OCI-LY7 (cell line): Measurements from ENCODE around the gene HNRNPAB. TPM values are rescaled to one million over a fixed set of nuclear protein-coding genes. Genes with fewer than 3 reads are reported as not detected.

ENCODE experiments used
- BruUV-seq: library from RNA; stranded (reverse); fragments of 400-500 nt; replicated peaks from 2 replicates; lab custom pipeline; 2021; lab: Mats Ljungman, UMichigan
- CTCF ChIA-PET: fragments of 300-600 bp; sonication (Branson Sonifier 250); formaldehyde crosslinking; loops from one replicate; lab custom pipeline; 2022; ENCODE audit warnings: antibody characterized with exemption; ENCODE audit not compliant: unreplicated experiment; lab: Charles Lee
- POLR2A ChIA-PET: fragments of 300-600 bp; sonication (Branson Sonifier 250); formaldehyde crosslinking; loops from one replicate; lab custom pipeline; 2022; ENCODE audit warnings: antibody characterized with exemption; lab: Charles Lee
- DNase-seq: peaks from one replicate; pipeline ENCODE4 v3.0.0-alpha.2; 2015; ENCODE audit warnings: low spot score
- H2AFZ ChIP-seq: fragments of 200-600 bp; sonication (generic), shearing (Covaris generic); 2 replicates; pipeline ENCODE4 v1.6.1; 2014; ENCODE audit warnings: mild to moderate bottlenecking, antibody characterized with exemption, low read length, moderate library complexity
- H3K27ac ChIP-seq: fragments of 200-600 bp; sonication (generic); 2 replicates; pipeline ENCODE4 v1.5.1; 2014; ENCODE audit warnings: mixed run types, low read depth, mild to moderate bottlenecking, moderate library complexity, low read length, inconsistent platforms; ENCODE audit not compliant: poor library complexity, severe bottlenecking
- H3K36me3 ChIP-seq: fragments of 200-600 bp; sonication (generic); 2 replicates; pipeline ENCODE4 v1.6.1; 2014; ENCODE audit warnings: mild to moderate bottlenecking, antibody characterized with exemption, low read length, moderate library complexity, mixed read lengths; ENCODE audit not compliant: insufficient read depth
- H3K4me1 ChIP-seq: fragments of 200-600 bp; sonication (generic); 2 replicates; pipeline ENCODE4 v1.5.1; 2014; ENCODE audit warnings: mild to moderate bottlenecking, low read length; ENCODE audit not compliant: insufficient read depth, poor library complexity, severe bottlenecking
- H3K4me2 ChIP-seq: fragments of 200-600 bp; sonication (generic); 2 replicates; pipeline ENCODE4 v1.6.1; 2014; ENCODE audit warnings: mild to moderate bottlenecking, low read length
- H3K4me3 ChIP-seq: fragments of 200-600 bp; sonication (generic); 2 replicates; pipeline ENCODE4 v1.5.1; 2014; ENCODE audit warnings: mild to moderate bottlenecking, low read depth, low read length; ENCODE audit not compliant: poor library complexity, severe bottlenecking
- H3K79me2 ChIP-seq: fragments of 200-600 bp; sonication (generic); 2 replicates; pipeline ENCODE4 v1.6.1; 2016; ENCODE audit warnings: low read depth, mild to moderate bottlenecking, low read length, moderate library complexity, mixed read lengths; ENCODE audit not compliant: insufficient read depth
- H3K9me2 ChIP-seq: fragments of 200-600 bp; sonication (generic); 2 replicates; pipeline ENCODE4 v1.6.1; 2016; ENCODE audit warnings: mild to moderate bottlenecking, low read length, mixed read lengths; ENCODE audit not compliant: insufficient read depth
- H3K9me3 ChIP-seq: fragments of 200-600 bp; sonication (generic); 2 replicates; pipeline ENCODE4 v1.6.1; 2014; ENCODE audit warnings: mild to moderate bottlenecking, mixed run types, low read length, mixed read lengths
- H4K20me1 ChIP-seq: fragments of 200-600 bp; sonication (generic); 2 replicates; pipeline ENCODE4 v1.6.1; 2014; ENCODE audit warnings: mild to moderate bottlenecking, antibody characterized with exemption, low read length, moderate library complexity, mixed read lengths; ENCODE audit not compliant: insufficient read depth
- EZH2phosphoT487 ChIP-seq: fragments of 200-600 bp; sonication (generic); IDR thresholded peaks from 2 replicates; pipeline ENCODE4 v1.6.1; 2018; ENCODE audit warnings: low read depth, borderline replicate concordance, mild to moderate bottlenecking, mixed run types, antibody characterized with exemption, low read length, moderate library complexity, mixed read lengths
- intact Hi-C: fragments of 100-400 bp; cut with micrococcal nuclease; formaldehyde crosslinking; loops from one replicate; pipeline ENCODE4 v1.10.0; 2022; ENCODE audit not compliant: unreplicated experiment
- total RNA-seq, 2 experiments: library from RNA; depleted of rRNA in 1 of 2; stranded (reverse); fragments of >200 nt in 1 of 2; shearing (Covaris generic) in 1 of 2; gene quantifications; 2 replicates each; pipeline ENCODE4 v1.2.3, GENCODE V29; 2014 to 2022
- TF ChIP-seq, protein P1 (sequence below): fragments of 200-600 bp; sonication (generic); conservative IDR thresholded peaks from 2 replicates; pipeline ENCODE4 v1.5.1; 2014; ENCODE audit warnings: mild to moderate bottlenecking, antibody characterized with exemption, low read length, moderate library complexity, mixed read lengths

The HNRNPAB gene
- total RNA-seq, 2 experiments from 2014 or later, result 146 to 350 TPM

GRCh38 chr5:178216088-178216534, 11.8 kb downstream of the HNRNPAB start:
- peak overlapping the region; percentile 7; the same call in 1 of the 2 replicates for H3K4me2 ChIP-seq
- intact Hi-C loops, result no loop called here
- no peaks in the 10 kb centered on the region for H3K9me2 ChIP-seq
- ChIA-PET POLR2A (interaction anchor here (0.6 to 1.2 kb wide), 10 partner anchors 9 to 1386 kb away, joined by 3 to 6 read pairs (median 4); partner anchors contain the start of gene PHYKPL), CTCF (no interaction called here)
- H3K4me1 ChIP-seq, result peaks cover 32% of the 10 kb centered on the region
- H3K36me3 ChIP-seq, result peaks cover 95% of the 10 kb centered on the region
- peak overlapping the region; percentile 44 for H3K27ac ChIP-seq
- TF ChIP-seq EZH2phosphoT487, result no peak
- TF ChIP-seq, protein P1, sequence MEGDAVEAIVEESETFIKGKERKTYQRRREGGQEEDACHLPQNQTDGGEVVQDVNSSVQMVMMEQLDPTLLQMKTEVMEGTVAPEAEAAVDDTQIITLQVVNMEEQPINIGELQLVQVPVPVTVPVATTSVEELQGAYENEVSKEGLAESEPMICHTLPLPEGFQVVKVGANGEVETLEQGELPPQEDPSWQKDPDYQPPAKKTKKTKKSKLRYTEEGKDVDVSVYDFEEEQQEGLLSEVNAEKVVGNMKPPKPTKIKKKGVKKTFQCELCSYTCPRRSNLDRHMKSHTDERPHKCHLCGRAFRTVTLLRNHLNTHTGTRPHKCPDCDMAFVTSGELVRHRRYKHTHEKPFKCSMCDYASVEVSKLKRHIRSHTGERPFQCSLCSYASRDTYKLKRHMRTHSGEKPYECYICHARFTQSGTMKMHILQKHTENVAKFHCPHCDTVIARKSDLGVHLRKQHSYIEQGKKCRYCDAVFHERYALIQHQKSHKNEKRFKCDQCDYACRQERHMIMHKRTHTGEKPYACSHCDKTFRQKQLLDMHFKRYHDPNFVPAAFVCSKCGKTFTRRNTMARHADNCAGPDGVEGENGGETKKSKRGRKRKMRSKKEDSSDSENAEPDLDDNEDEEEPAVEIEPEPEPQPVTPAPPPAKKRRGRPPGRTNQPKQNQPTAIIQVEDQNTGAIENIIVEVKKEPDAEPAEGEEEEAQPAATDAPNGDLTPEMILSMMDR, result no peak
- H3K79me2 ChIP-seq, result peaks cover 3% of the 10 kb centered on the region; the same call in 1 of the 2 replicates
- 0 out of 2 replicates have a peak, but pooled peaks cover 6% of the 10 kb centered on the region for H4K20me1 ChIP-seq
- peak; percentile 56 for DNase-seq
- H3K4me3 ChIP-seq, result no peak overlapping the region
- no peak overlapping the region for H2AFZ ChIP-seq
- BruUV-seq, result no TSS peak
- no peaks in the 10 kb centered on the region for H3K9me3 ChIP-seq

DNA sequence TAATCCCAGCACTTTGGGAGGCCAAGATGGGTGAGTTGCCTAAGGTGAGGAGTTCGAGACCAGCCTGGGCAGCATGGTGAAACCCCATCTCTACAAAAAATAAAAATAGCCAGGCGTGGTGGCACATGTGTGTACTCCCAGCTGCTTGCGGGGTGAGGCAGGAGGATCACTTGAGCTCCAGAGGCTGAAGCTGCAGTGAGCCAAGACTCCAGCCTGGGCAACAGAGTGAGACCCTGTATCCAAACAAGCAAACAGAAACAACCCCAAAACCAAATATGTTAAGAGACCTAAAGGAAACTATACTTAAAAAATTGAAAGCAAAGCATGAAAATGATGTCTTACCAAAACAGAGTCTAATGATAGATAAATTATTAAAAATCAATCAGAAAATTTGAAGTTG, 12.4 kb downstream of the HNRNPAB start:
- no peak overlapping the region for H2AFZ ChIP-seq
- no peak overlapping the region for H3K4me2 ChIP-seq
- no peaks in the 10 kb centered on the region for H3K9me2 ChIP-seq
- H4K20me1 ChIP-seq, result 0 out of 2 replicates have a peak, but pooled peaks cover 6% of the 10 kb centered on the region
- ChIA-PET POLR2A (interaction anchor here (0.6 to 1.2 kb wide), 6 partner anchors 10 to 31 kb away, joined by 3 to 6 read pairs (median 4); partner anchors contain the start of gene PHYKPL), CTCF (no interaction called here)
- no peak overlapping the region for H3K4me3 ChIP-seq
- H3K9me3 ChIP-seq, result no peaks in the 10 kb centered on the region
- TF ChIP-seq EZH2phosphoT487, result no peak
- TF ChIP-seq, protein P1, result no peak
- H3K27ac ChIP-seq, result peak overlapping the region; percentile 44
- intact Hi-C loops, result no loop called here
- H3K36me3 ChIP-seq, result peaks cover 95% of the 10 kb centered on the region
- TSS peak; percentile 3 for BruUV-seq
- peaks cover 32% of the 10 kb centered on the region for H3K4me1 ChIP-seq
- no peak for DNase-seq
- H3K79me2 ChIP-seq, result peaks cover 3% of the 10 kb centered on the region; the same call in 1 of the 2 replicates

GRCh38 chr5:178218237-178218776, 14.0 kb downstream of the HNRNPAB start:
- TSS peak; percentile 39 for BruUV-seq
- H3K36me3 ChIP-seq, result peaks cover 95% of the 10 kb centered on the region
- 0 out of 2 replicates have a peak, but pooled peaks cover 6% of the 10 kb centered on the region for H4K20me1 ChIP-seq
- CTCF ChIA-PET, result no interaction called here
- H3K79me2 ChIP-seq, result peaks cover 3% of the 10 kb centered on the region; the same call in 1 of the 2 replicates
- no peak overlapping the region for H3K4me2 ChIP-seq
- H3K9me2 ChIP-seq, result no peaks in the 10 kb centered on the region
- POLR2A ChIA-PET, result interaction anchor here (0.6 kb wide), 1 partner anchor 11 kb away, joined by 5 read pairs; no protein-coding TSS in a partner anchor
- no peak for TF ChIP-seq EZH2phosphoT487
- TF ChIP-seq, protein P1, result no peak
- no peak overlapping the region for H3K4me3 ChIP-seq
- intact Hi-C loops, result no loop called here
- H3K4me1 ChIP-seq, result peaks cover 31% of the 10 kb centered on the region
- H2AFZ ChIP-seq, result no peak overlapping the region
- no peak overlapping the region for H3K27ac ChIP-seq
- H3K9me3 ChIP-seq, result no peaks in the 10 kb centered on the region
- no peak for DNase-seq
